Activated CD4-positive, alpha-beta T cell treated with anti-CD3 and anti-CD28 coated beads for 48 hours (primary cell): ENCODE results near the gene NAP1L4.

Experiments
- DNase-seq: peaks from one replicate; pipeline ENCODE4 v3.0.0-alpha.2; 2020

The NAP1L4 gene

GRCh38 chr11:2992997-2993325 is 832 bp upstream of the NAP1L4 start:
- no peak for DNase-seq

GRCh38 chr11:2991452-2992233 is 486 bp downstream of the NAP1L4 start:
- DNase-seq: peak; percentile 66

DNA sequence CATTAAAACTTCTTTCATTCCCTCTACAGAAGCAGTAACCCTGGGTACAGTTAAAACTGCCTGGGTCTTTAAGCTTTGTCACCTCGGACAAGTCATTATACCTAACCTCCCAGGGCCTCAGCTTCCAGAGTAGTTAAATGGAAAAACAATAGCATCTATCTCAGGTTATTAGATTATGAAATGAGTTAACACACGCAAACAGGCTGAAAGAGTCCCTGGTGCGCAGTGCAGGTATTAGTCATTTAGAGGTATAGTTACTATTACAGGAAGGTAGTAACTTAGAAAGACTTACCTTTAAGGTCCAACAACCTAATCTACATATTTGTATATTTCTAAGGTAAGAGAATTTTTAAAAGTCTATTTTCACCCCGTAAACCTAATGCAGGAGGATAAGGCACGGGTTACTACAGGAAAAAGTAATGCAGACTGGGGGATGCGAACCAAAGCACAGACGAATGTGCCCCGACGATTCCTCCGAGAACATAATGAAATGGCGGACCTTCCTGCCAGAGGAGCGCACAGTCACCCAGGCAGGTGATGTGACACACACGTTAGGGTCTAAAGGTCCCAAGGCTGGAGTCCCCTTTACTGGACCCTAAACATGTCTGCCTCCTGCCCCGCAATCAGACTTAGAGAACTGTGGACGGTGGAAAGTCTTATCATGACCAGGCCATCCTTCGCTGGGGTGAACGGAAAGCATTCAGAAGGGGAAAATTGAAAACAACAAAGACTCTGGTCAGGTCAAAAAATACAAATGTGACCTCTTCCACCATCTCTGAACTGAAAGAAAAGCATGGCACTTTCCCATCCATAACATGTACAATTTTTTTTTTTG is 1.3 kb downstream of the NAP1L4 start:
- DNase-seq: peak; percentile 70

- no peak for DNase-seq
These were observed 2.6 kb downstream of the NAP1L4 start for GRCh38 chr11:2989551-2989950.

DNA sequence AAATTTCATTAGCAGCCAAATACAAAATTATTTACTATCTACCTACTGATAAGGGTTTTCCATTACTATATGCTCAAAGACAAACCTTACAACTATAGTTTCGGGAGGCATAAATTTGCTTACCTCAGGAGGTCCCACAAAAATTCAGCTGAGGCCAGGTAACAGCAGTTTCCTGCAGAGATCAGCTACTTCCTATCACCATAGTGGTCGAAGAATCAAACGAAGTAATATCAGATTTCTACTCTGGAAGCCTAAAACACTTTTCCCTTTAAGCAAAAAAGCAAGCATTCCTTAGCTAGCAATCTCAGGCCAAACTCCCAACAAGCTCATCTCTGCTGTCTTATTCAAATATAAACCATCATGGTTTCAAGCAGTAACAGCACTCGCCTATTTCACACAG is 3.1 kb downstream of the NAP1L4 start:
- no peak for DNase-seq

DNA sequence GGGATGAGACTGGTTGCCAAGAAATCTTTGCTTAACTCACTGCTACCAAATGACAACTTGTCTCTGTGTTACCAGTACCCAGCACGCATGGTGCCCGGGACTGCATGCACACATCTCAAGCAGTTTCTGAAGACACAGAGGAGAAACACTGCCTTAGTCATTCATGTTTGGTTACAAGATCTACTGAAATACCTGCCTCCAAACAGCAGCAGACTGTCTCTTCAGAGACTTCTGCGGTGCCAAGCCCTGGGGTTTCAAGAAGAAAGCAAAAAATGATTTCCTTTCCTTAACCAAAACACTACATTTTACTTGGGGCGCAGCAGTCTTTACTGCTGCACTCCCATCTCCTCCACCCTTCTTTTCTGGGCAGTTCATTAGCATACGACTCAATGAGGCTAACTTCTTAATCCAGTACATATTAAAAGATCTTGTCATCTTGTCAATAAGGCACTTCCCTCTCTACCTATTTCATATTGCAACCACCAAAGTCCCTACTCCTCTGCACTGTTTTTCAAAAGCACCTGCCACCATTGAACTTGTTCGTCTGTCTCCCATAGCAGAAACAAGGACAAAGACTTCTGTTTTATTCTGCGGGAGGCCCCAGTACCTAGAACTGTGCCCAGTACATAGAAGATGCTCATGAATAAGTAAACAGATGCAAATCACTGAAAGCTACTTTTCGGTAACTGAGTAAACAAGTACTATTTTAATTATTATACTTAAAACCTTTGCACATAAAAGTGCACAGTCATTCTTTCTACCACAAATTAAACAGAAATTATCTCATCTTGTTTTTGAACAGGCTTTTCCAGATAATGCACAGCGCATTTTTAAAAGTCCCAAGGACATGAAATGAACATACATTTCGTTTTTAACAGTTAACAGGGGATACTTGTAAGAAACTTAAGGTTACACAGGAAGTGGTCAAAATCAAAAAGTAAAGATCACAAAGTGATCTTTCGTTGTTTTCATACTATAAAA is 4.0 kb downstream of the NAP1L4 start:
- peak; percentile 56 for DNase-seq

GRCh38 chr11:2983908-2984307 is 8.2 kb downstream of the NAP1L4 start:
- DNase-seq: no peak

GRCh38 chr11:2982214-2982613 is 9.9 kb downstream of the NAP1L4 start:
- DNase-seq: no peak

DNA sequence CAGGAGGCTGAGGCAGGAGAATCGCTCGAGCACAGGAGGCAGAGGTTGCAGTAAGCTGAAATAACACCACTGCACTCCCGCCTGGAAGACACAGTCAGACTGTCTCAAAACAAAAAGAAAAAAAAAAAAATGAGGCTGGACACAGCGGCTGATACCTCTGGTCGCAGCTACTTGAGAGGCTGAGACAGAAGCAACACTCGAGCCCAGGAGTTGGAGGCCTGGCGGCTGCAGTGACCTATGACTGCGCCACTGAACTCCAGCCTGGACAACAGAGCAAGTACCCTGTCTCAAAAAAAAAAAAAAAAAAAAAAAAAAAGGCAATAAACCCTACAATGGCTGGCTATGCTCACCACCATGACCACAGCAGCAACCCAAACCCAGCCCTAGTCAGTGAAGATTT is 11.0 kb downstream of the NAP1L4 start:
- no peak for DNase-seq

DNA sequence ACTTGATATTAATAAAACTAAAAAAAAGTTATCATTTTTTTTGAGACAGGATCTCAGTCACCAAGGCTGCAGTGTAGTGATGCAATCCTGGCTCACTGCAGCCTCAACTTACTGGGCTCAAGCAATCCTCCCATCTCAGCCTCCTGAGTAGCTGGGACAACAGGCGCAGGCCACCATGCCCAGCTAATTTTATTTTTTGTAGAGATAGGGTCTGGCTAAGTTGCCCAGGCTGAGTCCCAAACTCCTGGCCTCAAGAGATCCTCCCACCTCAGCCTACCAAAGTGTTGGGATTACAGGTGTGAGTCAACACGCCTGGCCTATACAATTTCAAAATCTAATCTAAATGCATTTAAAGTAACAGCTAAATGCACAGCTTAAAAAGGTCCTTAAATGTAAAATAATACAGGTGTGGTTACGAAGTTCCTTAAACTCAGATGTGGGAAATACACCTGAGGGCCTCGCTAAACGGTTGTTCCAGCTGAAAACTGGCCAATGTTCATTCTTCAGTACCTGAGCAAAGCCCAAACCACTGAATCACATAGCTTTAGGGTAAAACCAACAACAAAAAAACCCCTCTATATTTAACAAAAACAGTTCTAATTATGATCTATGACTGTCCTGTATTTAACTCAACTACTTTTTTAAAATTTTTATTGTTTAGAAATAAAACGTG is 11.8 kb downstream of the NAP1L4 start:
- DNase-seq: no peak

- DNase-seq: no peak
These were observed 15.0 kb downstream of the NAP1L4 start for GRCh38 chr11:2977113-2977512.

GRCh38 chr11:2976294-2977063 is 15.7 kb downstream of the NAP1L4 start:
- DNase-seq: no peak

- peak; percentile 41 for DNase-seq
These were observed 16.5 kb downstream of the NAP1L4 start for GRCh38 chr11:2975594-2975993.

- no peak for DNase-seq
These were observed 17.9 kb downstream of the NAP1L4 start for GRCh38 chr11:2974272-2974671.

GRCh38 chr11:2968341-2968900 is 23.7 kb downstream of the NAP1L4 start:
- DNase-seq: no peak

DNA sequence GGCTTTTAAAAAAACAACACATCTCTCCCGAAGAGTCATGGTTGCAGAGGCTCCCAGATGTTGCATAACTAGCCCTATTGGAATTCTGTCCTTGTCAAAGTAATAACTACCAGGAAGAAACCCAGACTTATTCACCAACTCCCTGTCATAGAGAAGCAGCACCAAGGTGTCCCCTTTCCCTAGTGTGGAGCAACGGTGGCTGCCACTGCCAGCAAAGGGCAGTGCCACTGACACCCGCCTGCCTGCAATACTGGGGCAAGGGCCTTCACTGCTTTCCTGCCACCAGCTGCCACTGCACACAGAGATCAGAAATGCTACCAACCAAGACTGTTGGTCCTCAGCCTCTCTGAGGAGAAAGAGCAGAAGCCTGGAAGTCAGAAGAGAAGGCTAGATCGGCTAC is 27.3 kb downstream of the NAP1L4 start:
- DNase-seq: no peak

DNA sequence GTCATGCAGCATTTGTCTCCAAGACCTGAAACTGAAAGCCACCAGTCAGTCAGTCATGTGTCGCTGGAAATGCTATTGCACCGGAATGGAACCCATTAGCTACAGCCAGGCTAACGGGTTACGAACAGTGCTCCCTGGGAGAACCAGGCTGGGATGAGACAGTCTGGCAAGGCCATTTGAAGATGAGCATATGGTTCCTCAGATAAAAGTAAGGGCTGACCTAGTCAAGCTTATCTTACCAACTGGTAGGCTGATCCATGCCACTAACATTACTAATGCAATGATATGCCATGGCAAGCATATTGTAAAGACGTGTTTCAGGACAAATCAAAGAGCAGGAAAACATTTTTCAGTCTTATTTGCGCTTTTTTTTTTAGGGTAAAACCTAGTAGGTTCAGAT is 28.4 kb downstream of the NAP1L4 start:
- no peak for DNase-seq

DNA sequence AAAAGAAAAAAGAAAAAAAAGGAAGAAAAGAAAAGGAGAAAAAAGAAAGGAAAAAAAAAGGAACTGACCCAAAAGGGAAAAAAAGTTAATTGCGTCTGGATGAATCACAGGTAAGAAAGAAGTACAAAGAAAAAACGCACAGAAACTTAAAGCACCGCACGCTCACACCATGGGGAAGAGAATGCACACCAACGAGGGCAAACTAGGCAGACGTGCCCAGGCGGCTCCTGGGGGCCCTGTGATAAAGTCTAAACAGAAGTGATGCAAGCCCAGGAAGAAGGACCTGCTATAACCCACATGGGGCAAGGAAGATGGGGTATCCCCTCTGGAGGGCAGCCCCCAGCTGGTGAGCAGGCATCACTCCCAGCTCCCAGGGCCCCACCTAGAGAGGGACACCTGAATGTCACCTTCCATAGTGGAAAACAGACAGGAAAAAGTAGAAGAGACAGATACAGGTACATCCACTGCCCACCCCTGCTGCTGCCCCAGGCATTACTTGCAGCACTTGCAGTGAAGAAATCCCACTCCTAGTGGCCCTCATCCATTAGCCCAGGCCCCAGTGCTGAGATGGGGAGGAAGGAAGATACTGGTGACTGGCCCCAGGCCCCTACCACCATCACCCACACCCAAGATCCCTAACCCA is 28.9 kb downstream of the NAP1L4 start:
- DNase-seq: no peak

- no peak for DNase-seq
These were observed 31.0 kb downstream of the NAP1L4 start for GRCh38 chr11:2961080-2961479.

DNA sequence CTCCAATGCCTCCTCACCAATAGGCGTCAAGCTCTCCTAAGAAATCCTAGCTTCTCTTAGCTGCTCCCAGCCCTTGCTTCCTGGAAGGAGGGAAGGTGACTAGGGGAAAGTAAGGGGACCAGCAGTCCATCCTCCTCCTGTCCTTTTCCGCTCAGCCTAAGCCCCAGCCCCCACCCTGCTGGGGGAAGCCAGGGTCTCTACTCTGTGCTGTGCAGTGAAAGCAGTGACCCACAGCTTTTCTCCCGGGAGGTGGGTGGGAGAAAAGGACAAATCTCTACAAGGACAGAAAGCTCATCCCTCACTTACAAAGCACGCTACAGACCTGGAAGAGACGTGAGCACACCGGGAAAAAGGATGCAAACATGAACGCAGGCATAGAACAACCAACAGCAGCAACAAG is 32.0 kb downstream of the NAP1L4 start:
- DNase-seq: no peak

DNA sequence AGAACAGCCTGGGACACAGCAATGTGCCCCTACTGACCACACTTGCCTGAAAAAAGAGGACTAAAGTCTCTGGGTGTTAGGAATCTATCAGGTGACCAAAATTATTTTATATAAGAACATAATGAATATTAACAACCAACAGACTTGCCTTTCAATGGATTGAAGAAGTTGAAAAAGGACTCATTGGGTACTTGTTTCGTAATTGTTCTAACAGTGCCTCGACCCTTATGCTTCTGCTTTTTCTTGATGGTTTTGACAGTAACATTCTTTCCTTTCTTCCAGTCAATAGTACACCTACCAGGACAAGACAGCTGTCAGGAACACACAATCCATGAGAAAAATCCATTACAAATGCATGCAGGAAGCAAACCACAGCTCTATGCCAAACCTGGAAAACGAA is 33.9 kb downstream of the NAP1L4 start:
- DNase-seq: no peak
